T-helper 2 cell treated with Interferon-gamma antibody and Interleukin-4, amounts not matched to agents 100 ng/mL and 5 ng/mL, for 36 hours (primary cell): Measurements from ENCODE around the gene CASP7. TPM values are rescaled to one million over a fixed set of nuclear protein-coding genes. Genes with fewer than 3 reads are reported as not detected.
"Not testable (repeated sequence)": the region's sequence is repeated elsewhere in the genome, so short reads cannot be mapped to it uniquely, and the experiment has no call there.

Experiments used
- intact Hi-C: fragments of 100-400 bp; cut with micrococcal nuclease; formaldehyde crosslinking; loops from one replicate; pipeline ENCODE4 v1.15.1; 2023
- total RNA-seq: library from RNA; stranded (reverse); gene quantifications from 2 replicates; pipeline ENCODE4 v1.2.3, GENCODE V29; 2022

CASP7 gene
- total RNA-seq, result 30.4 and 32.0 TPM in 2 replicates

DNA sequence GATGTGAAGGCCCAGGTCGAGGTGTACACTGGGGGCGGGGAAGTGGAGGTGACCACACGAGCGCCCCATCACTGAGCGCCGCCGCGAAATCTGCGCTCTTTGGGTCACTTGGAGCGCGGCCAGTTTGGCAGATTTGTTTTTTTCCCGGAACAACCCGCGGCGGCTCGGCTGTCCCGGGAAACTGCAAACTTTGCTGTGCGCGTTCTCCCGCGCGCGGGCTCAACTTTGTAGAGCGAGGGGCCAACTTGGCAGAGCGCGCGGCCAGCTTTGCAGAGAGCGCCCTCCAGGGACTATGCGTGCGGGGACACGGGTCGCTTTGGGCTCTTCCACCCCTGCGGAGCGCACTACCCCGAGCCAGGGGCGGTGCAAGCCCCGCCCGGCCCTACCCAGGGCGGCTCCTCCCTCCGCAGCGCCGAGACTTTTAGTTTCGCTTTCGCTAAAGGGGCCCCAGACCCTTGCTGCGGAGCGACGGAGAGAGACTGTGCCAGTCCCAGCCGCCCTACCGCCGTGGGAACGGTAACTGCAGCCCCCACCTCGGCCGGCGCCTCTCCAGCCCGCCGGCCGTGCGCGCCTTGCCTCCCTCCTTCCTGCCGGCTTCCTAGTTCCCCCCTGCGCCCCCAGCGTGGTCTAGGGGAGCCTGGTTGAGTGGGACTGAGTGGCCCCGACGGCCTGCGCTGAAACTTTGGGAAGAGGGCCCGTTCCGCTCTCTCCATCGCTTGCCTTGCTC is at the start of gene CASP7:
CASP7 (plus strand) TSS at position 450 of the 727 bp plus-strand sequence. CDS start 17,582 bp downstream, outside the sequence.
- intact Hi-C loops, result loop anchor here (1.0 to 5.0 kb wide), 8 partner anchors 10 to 1232 kb away; partner anchors contain the start of genes CCDC186, DCLRE1A, NHLRC2 and VTI1A

GRCh38 chr10:113630929-113631533 is 48.7 kb upstream of the CASP7 start:
- intact Hi-C loops, result no loop called here

GRCh38 chr10:113631684-113632367 is 47.9 kb upstream of the CASP7 start:
- intact Hi-C loops, result no loop called here

- intact Hi-C loops, result no loop called here
Observed at GRCh38 chr10:113639966-113640365, 39.7 kb upstream of the CASP7 start.

GRCh38 chr10:113641702-113642101 is 38.0 kb upstream of the CASP7 start:
- intact Hi-C loops, result no loop called here

DNA sequence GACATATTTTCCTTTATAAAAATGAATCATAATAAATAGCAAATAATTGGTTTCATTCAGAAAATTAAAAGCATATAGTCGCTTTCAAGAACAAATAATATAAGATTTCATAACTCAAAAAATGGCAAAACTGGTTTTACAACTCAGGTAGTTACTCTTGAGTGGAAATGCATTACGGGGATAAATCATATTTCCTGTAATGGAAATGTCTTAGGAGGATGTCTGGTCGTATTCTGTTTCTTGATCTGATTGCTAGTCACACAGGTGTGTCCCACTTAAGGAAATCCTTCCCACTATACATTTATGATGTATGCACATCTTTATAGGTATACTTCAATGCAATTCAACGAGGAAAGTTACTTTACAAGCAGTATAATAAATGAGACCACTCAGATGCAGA is 36.5 kb upstream of the CASP7 start:
- intact Hi-C loops, result no loop called here

- intact Hi-C loops, result no loop called here
Observed at GRCh38 chr10:113644185-113645120, 35.3 kb upstream of the CASP7 start.

- intact Hi-C loops, result no loop called here
Observed at GRCh38 chr10:113646336-113647201, 33.1 kb upstream of the CASP7 start.

DNA sequence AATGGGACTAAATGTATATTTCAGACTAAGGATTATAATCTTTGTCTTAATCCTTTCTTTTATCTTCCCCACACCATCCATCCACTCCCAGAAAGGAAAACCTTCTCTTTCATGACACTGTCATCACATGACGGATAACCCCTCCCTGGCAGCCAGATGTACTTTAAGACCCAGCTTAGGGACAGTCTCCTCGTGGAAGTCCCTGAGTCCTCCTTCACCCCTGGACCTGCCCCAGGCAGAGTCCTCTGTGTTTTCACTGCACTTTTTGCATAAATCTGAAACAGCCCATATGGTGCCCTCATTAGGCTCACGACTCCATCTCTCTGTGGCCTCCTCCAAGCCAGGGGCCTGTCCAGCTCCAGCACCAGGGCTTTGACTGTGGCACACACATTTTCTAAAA is 31.9 kb upstream of the CASP7 start:
- intact Hi-C loops, result no loop called here

GRCh38 chr10:113648478-113648877 is 31.2 kb upstream of the CASP7 start:
- intact Hi-C loops, result no loop called here

GRCh38 chr10:113650172-113650571 is 29.5 kb upstream of the CASP7 start:
- intact Hi-C loops, result no loop called here

GRCh38 chr10:113651021-113651420 is 28.7 kb upstream of the CASP7 start:
- intact Hi-C loops, result no loop called here

DNA sequence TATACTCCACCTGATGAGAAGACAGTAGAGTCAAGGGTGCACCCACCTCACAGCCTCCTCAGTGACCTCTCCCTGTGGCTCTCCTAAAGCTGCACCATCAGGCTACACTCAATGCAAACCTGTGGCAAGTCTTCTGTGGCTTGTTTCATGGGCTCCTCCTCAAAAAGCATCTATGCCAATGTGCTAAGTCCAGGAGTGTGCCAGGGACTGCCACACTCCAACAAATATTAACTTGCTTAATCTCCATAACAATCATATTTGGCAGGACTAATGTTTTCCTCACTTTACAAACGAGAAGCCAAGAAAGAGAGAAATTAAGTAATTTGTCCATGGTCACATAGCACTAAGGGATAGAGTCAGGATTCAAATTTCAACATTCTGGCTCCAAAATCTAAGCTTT is 27.8 kb upstream of the CASP7 start:
- intact Hi-C loops, result no loop called here

- intact Hi-C loops, result not testable (repeated sequence)
Observed at GRCh38 chr10:113652456-113652855, 27.3 kb upstream of the CASP7 start.

GRCh38 chr10:113656896-113657295 is 22.8 kb upstream of the CASP7 start:
- intact Hi-C loops, result no loop called here

GRCh38 chr10:113657544-113657943 is 22.2 kb upstream of the CASP7 start:
- intact Hi-C loops, result no loop called here

- intact Hi-C loops, result no loop called here
Observed at GRCh38 chr10:113661332-113661731, 18.4 kb upstream of the CASP7 start.

- intact Hi-C loops, result no loop called here
Observed at GRCh38 chr10:113663142-113663541, 16.6 kb upstream of the CASP7 start.

DNA sequence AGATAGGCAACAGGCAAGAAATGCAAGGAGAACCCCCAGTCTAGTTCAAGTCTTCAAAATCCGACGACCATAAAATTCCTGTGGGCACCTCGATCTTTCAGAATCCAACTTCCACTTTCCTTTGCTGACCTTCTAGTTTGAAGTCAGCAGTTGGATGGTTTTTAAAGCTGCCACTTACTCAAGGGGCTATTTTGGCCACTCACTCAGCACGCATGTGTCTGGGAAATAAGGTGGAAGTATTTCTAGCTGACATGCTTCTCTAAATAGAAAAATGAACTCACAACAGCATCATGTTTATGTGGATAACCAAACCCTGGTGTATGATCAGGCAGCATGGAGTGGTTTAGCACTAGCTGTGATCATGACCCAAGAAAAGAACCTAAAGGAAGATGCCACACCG is 15.8 kb upstream of the CASP7 start, which contains the start of gene NRAP:
NRAP (minus strand) TSS at position 134 of the 400 bp plus-strand sequence. CDS start 159 bp downstream, outside the sequence.
- intact Hi-C loops, result no loop called here

DNA sequence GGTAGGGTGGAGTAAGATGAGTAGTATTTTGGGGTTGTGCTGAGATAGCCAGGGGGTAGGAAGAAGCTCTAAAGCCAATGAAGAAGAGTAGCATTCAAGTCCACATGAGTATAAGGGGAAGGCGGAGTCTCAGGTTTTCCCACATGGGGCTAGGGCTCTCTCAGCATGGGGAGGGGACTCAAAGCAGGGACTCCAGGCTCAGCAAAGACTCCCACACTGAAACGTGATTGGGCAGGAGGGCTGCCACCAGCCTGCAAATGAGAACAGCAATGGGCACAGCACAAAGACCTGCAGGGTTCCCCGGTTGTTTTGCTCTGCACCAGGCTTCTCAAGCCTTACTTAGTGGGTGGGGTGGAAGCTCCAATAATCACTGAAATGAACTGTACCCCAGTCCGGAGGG is 14.4 kb upstream of the CASP7 start:
- intact Hi-C loops, result no loop called here
